ENCODE data around the gene ZKSCAN4. TPM values are rescaled to one million over a fixed set of nuclear protein-coding genes. Genes with fewer than 3 reads are reported as not detected.

The ZKSCAN4 gene
- total RNA-seq, 1 donor = 5.2 TPM

DNA sequence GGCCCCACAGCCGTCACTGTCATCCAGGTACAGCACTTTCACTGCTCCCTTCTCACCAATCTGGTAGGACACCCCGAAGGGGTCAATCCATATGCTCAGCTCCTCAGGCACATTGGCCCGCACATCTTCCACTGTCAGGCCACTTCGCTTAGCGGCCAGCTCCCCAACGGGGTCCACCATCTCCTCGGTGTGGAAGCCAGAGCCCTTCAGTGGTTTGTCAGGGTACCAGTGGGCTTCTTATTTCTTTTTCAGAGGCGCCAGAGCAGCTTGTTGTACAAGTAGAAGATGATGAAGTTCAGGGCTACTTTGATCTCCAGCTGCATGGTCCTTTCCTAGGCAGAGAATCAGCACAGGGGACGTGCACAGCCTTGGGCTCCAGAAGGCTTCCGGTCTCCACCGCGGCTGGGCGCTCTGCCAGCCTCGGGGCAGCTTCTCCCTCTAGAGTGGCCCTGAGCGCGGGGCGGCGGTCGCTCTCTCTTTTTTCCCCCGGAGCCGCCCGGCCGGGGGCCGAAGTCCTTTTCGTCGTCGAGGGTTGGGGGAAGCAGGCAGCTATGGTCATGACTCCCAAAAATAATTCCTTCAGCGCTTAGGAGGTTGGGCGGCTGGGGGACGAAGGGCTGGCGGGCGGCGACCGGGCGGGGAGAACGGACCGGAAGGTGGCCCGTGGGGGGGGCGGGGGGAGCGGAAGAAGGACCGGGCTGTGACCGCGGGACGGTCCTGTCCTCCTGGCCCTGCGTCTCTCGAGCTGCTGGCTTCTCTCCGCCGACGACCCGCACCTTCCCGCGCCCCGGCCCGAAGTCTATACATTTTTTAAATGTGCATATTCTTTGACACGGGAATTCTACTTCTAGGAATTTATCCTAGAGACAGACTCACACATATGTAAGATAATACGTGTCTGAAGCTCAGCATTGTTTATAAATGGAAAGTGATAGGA is 33.5 kb downstream of the ZKSCAN4 start:
- peak; percentile 62 for DNase-seq (ENCODE audit: low read depth)
- TF ChIP-seq, protein P1, sequence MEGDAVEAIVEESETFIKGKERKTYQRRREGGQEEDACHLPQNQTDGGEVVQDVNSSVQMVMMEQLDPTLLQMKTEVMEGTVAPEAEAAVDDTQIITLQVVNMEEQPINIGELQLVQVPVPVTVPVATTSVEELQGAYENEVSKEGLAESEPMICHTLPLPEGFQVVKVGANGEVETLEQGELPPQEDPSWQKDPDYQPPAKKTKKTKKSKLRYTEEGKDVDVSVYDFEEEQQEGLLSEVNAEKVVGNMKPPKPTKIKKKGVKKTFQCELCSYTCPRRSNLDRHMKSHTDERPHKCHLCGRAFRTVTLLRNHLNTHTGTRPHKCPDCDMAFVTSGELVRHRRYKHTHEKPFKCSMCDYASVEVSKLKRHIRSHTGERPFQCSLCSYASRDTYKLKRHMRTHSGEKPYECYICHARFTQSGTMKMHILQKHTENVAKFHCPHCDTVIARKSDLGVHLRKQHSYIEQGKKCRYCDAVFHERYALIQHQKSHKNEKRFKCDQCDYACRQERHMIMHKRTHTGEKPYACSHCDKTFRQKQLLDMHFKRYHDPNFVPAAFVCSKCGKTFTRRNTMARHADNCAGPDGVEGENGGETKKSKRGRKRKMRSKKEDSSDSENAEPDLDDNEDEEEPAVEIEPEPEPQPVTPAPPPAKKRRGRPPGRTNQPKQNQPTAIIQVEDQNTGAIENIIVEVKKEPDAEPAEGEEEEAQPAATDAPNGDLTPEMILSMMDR (IDR thresholded peaks at IDR 0.05; ENCODE audit: insufficient read depth, low read depth, low read length) = no peak
- peak overlapping the region; percentile 75 for H3K4me3 ChIP-seq (ENCODE audit: low read depth, low read length)

DNA sequence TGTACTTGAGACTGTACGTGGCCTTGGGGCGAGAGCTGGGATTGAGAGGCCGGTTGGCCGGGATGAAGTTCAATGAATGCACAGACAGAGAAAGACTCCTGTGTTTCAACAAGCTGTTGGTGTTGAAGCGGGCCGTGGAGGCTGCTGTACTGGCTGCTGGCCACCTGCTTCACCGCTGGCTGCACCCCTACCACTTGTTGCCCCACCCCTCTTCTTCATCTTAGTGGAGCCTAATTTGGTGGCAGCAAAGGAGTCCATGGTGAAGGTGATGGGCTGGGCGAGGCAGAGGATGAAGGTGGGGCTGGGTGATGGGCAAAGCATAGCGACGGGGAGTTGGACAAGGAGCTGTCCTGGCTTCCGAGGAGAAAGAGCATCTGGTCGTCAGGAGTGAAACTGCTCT is 34.2 kb downstream of the ZKSCAN4 start:
- TF ChIP-seq, protein P1 (IDR thresholded peaks at IDR 0.05; ENCODE audit: insufficient read depth, low read depth, low read length) = no peak
- H3K4me3 ChIP-seq (ENCODE audit: low read depth, low read length) = no peak overlapping the region
- no peak for DNase-seq (ENCODE audit: low read depth)

DNA sequence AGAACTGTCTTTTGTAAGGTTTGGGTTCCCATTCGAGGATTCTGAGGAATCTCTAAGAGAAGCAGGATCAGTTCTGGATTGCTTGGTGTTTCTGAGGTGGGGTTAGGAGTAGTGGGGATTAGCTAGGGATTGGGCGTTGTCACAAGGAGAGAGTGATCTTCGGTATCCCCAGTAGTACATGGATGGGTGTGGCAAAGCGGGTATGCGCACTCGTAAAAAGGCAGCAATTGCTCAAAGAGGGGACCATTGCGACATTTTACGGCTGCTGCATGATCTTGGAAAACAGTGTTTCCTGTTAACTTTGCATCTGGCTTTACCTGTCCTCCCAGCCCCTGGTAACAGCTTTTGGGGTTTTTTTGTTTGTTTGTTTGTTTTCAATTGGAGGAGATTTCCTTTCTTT is 36.6 kb downstream of the ZKSCAN4 start:
- DNase-seq (ENCODE audit: low read depth) = peak; percentile 31
- TF ChIP-seq, protein P1 (IDR thresholded peaks at IDR 0.05; ENCODE audit: insufficient read depth, low read depth, low read length) = no peak
- peak overlapping the region; percentile 32 for H3K4me3 ChIP-seq (ENCODE audit: low read depth, low read length)

DNA sequence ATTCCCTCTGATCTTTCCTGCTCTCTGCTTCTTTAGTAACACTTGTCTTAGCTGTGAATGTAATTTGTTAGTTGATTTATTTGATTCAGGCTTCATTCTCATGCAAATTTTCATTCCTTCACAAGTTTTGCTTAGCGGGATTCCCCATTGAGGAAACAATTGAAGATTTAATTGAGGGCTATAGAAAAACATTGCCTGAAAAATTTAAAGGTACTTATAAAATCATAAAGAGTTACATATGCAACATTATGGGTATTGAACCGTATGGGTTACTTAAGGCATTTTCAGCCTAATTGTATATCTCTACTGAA is 38.9 kb downstream of the ZKSCAN4 start:
- DNase-seq (ENCODE audit: low read depth) = no peak
- TF ChIP-seq, protein P1 (IDR thresholded peaks at IDR 0.05; ENCODE audit: insufficient read depth, low read depth, low read length) = no peak
- H3K4me3 ChIP-seq (ENCODE audit: low read depth, low read length) = no peak overlapping the region

DNA sequence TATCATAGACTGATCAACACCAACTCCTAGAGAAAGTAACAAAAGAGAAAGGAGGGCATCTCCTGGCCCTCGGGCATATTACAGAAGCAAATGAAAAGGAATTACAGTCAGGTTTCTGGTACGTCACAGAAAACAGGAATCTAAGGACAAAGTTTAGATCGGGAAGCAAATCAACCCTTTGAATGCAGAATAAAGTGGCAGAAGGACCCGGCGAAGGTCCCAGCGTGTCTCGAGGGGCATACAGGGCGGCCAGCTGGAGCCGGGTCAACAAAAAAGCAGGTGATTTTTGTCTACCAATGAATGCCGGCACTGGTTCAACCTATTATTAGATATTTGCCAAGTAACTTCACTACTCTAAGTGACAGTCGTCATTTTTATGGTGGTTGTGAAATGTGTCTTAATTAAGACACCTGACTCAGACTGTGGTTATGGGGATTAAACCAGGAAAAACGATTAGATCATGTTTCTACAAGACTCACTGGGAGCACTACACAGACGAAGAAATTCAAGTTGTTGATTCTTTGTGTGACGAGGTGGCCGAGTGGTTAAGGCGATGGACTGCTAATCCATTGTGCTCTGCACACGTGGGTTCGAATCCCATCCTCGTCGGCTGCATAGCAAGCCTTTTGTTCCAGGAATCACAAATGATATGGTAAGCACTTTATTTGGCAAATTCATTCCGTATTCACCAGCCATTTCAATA is 39.4 kb downstream of the ZKSCAN4 start:
- peak overlapping the region; percentile 58 for H3K4me3 ChIP-seq (ENCODE audit: low read depth, low read length)
- DNase-seq (ENCODE audit: low read depth) = peak; percentile 81
- TF ChIP-seq, protein P1 (IDR thresholded peaks at IDR 0.05; ENCODE audit: insufficient read depth, low read depth, low read length) = no peak

DNA sequence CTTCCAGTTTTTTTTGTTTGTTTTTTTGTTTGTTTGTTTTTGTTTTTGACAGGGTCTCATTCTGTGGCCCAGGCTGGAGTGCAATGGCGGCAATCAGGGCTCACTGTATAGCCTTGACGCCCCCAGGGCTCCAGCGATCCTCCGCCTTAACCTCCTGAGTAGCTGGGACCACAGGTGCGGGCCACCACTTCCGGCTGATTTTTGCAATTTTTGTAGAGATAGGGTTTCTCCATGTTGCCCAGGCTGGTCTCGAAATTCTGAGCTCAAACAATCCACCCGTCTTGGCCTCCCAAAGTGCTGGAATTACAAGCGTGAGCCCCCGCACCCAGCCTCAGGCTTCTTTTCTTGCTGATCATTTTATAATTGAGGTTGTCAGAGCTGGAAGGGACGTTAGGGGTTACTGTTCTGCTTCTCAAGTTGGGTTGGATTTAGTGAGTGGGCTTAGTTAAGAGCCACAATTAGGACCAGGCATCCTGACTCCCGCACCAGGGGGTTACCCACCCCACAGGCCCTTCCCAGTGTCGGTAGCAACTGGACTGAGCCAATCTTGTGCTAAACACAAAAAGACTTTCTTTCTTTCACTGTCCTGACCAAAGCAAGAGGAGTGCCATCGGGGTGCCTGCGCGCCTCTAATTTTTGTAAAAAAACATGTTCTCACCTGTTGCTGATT is 40.1 kb downstream of the ZKSCAN4 start:
- H3K4me3 ChIP-seq (ENCODE audit: low read depth, low read length) = peak overlapping the region; percentile 58
- TF ChIP-seq, protein P1 (IDR thresholded peaks at IDR 0.05; ENCODE audit: insufficient read depth, low read depth, low read length) = no peak
- no peak for DNase-seq (ENCODE audit: low read depth)
